Ascending aorta (tissue), 2 donors: ENCODE data around the gene ACKR4. TPM values are rescaled to one million over a fixed set of nuclear protein-coding genes. Genes with fewer than 3 reads are reported as not detected.
"Not testable (repeated sequence)": the region's sequence is repeated elsewhere in the genome, so short reads cannot be mapped to it uniquely, and the experiment has no call there.

ENCODE experiments used
- DNase-seq, 2 donors: peaks; one replicate each; pipeline ENCODE4 v3.0.0-alpha.2; 2019; ENCODE audit warnings: low spot score in 2 of 2
- H3K27ac ChIP-seq, 2 donors: fragments of 200-600 bp; sonication (generic); one replicate each; pipeline ENCODE4 v1.5.1; 2016 to 2017; ENCODE audit warnings: mild to moderate bottlenecking in 1 of 2
- H3K27me3 ChIP-seq: fragments of 200-600 bp; sonication (generic); one replicate; pipeline ENCODE4 v1.5.1; 2017
- H3K36me3 ChIP-seq, 2 donors: fragments of 200-600 bp; sonication (generic); one replicate each; pipeline ENCODE4 v1.5.1; 2016
- H3K4me1 ChIP-seq, 2 donors: fragments of 200-600 bp; sonication (generic); one replicate each; pipeline ENCODE4 v1.5.1; 2016 to 2017; ENCODE audit warnings: mild to moderate bottlenecking in 1 of 2
- H3K4me3 ChIP-seq, 2 donors: fragments of 200-600 bp; sonication (generic); one replicate each; pipeline ENCODE4 v1.5.1; 2016 to 2017; ENCODE audit warnings: mild to moderate bottlenecking in 1 of 2
- H3K9me3 ChIP-seq, 2 donors: fragments of 200-600 bp; sonication (generic); one replicate each; pipeline ENCODE4 v1.5.1; 2016
- intact Hi-C: fragments of 100-400 bp; cut with DNase I; formaldehyde crosslinking; loops from one replicate; pipeline ENCODE4 v1.15.1; 2023
- total RNA-seq: library from RNA; depleted of rRNA; stranded (reverse); fragments of >200 nt; gene quantifications from one replicate; pipeline ENCODE4 v1.1.0, GENCODE V29; 2016
- TF ChIP-seq, protein P1 (sequence below), 3 experiments: fragments of 200-600 bp in 2 of 3; fragments of 450-650 bp in 1 of 3; sonication (generic) in 2 of 3; IDR thresholded peaks; one replicate each; pipeline ENCODE4 v1.5.1; 2016 to 2019; ENCODE audit warnings: antibody characterized with exemption in 3 of 3, mild to moderate bottlenecking in 1 of 3, moderate library complexity in 1 of 3

ACKR4 gene
- total RNA-seq, 1 donor from 2014 or later, result 12.8 TPM

DNA sequence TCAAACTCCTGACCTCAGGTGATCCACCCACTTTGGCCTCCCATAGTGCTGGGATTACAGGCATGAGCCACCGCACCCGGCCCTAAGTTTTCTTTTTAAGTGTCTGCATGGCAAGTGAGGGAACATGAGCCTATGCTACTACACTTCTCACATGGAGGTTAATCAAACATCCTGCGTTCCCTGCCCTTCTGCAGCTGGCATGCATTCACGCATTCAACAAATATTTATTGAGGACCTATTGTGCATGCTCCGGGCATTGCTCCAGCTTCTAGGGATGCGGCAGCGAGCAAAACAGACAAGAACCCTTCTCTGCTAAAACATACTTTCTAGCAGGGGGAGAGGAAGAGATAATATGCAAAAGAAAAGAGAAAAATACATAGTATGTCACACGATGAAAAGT lies 42.6 kb upstream of the ACKR4 start:
- intact Hi-C loops, result no loop called here
- Histone ChIP-seq H3K36me3 (peaks cover 8 to 19% of the 10 kb centered on the region in 2 donors), H3K27me3 (no peaks in the 10 kb centered on the region), H3K27ac (no peak overlapping the region), H3K9me3 (no peaks in the 10 kb centered on the region), H3K4me1 (peaks cover 8 to 9% of the 10 kb centered on the region in 2 donors), H3K4me3 (no peak overlapping the region)
- DNase-seq, result no peak
- TF ChIP-seq, protein P1, sequence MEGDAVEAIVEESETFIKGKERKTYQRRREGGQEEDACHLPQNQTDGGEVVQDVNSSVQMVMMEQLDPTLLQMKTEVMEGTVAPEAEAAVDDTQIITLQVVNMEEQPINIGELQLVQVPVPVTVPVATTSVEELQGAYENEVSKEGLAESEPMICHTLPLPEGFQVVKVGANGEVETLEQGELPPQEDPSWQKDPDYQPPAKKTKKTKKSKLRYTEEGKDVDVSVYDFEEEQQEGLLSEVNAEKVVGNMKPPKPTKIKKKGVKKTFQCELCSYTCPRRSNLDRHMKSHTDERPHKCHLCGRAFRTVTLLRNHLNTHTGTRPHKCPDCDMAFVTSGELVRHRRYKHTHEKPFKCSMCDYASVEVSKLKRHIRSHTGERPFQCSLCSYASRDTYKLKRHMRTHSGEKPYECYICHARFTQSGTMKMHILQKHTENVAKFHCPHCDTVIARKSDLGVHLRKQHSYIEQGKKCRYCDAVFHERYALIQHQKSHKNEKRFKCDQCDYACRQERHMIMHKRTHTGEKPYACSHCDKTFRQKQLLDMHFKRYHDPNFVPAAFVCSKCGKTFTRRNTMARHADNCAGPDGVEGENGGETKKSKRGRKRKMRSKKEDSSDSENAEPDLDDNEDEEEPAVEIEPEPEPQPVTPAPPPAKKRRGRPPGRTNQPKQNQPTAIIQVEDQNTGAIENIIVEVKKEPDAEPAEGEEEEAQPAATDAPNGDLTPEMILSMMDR (IDR thresholded peaks at IDR 0.05), result no peak

DNA sequence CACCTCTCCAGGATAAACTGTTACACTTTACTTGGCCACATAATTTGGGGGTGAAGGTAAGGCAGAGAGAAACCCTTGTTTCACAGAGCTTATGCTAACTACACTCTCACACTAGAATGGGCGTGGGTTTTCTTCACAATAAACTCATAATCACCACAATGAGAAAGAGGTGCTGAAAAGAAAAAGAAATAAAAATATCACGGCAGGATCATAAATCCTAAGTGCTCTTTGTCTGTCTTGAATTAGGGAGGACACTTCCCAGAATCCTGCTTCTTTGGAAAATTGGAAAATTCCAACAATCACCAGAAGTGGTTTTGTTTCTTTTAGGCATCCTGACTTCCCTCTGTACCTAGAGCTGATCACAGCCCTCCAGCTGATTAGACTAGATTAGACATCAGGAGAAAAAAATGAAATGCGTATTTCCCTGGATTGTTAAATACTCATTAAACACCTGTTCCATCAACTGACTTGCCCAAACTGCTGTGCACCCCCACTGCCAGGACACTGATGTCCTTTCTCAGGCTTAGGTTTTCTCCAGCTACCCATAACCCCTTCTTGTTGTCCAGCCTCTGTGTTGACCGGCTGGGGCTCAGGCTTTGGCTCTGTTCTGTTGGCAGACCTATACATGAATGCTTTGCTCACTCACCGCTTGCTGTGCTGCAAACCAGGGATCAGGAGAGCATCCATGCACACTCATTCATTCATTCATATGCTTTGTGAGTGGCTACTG lies 41.6 kb upstream of the ACKR4 start:
- Histone ChIP-seq H3K4me1 (peaks cover 3 to 4% of the 10 kb centered on the region in 2 donors), H3K36me3 (peaks cover 8 to 22% of the 10 kb centered on the region in 2 donors), H3K27me3 (no peaks in the 10 kb centered on the region), H3K27ac (no peak overlapping the region), H3K4me3 (no peak overlapping the region), H3K9me3 (no peaks in the 10 kb centered on the region)
- TF ChIP-seq, protein P1 (IDR thresholded peaks at IDR 0.05), result no peak
- intact Hi-C loops, result no loop called here
- DNase-seq, result no peak

DNA sequence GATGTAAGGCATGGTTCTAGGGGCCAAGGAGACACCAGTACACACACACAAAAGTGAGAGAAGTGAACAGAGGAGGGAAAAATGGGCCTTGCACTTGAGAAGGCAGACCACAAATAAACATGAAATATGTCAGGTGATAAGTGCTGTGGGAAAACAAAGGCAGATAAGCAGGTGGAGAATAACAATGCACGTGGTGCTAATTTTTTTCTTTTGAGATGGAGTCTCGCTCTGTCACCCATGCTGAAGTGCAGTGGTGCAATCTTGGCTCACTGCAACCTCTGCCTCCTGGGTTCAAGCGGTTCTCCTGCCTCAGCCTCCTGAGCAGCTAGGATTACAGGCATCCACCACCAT lies 41.1 kb upstream of the ACKR4 start:
- H3K27ac ChIP-seq, H3K27me3 ChIP-seq, H3K4me3 ChIP-seq, intact Hi-C loops, DNase-seq, H3K9me3 ChIP-seq, H3K4me1 ChIP-seq: not testable (repeated sequence)
- peaks cover 8 to 27% of the 10 kb centered on the region in 2 donors for H3K36me3 ChIP-seq

DNA sequence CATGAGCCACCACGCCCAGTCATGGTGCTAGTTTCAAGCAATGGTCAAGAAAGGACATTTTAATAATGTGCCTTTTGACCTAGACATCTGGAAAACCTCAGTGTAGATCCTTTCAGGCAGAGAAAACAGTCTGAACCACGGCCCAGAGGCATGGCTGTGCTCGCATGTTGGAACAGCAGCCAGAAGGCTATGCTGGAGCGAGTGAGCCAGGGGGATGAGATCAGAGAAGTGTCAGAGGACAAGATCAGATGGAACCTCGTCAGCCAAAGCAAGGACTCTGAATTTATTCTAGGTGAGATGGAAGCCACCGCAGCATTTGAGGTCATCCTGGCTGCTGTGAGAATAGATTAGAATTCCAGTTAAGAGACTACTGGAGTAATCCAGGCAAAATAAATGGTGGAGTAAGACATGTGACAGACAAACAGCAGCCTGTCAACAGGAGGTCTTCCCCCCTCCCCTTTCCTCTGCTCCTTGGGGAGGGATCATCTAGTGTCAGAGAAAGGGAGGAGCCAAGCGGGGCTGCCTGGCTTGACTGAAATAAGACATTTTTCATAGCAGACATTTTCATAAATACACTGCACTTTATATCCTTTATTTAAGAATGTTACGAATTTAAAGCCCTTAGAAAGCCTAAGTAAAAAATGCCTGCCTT lies 40.4 kb upstream of the ACKR4 start:
- no peaks in the 10 kb centered on the region for H3K4me1 ChIP-seq
- no peak for DNase-seq
- TF ChIP-seq, protein P1 (IDR thresholded peaks at IDR 0.05), result no peak
- H3K9me3 ChIP-seq, result no peaks in the 10 kb centered on the region
- H3K27ac ChIP-seq, result no peak overlapping the region
- no peak overlapping the region for H3K4me3 ChIP-seq
- H3K27me3 ChIP-seq, result no peaks in the 10 kb centered on the region
- peaks cover 8 to 27% of the 10 kb centered on the region in 2 donors for H3K36me3 ChIP-seq
- intact Hi-C loops, result no loop called here

DNA sequence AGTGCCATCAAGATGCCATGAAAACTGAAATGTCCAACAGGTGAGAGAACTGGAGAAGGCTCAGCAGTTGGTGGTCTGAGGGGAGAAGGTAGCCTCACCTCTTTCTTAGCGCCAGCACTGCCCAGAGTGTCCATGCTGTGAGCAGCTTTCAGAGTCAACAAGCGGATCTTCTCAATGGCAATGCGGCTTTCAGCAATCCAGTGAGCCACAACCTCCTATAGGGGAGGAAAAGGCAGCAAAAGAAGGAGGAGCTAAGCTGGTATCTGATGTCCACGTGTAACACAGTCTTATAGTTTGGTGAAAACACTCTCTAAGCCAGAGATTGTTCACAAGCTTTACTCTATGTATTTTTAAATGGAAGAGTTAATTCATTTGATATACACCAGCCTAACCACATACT lies 36.1 kb upstream of the ACKR4 start:
- Histone ChIP-seq H3K27ac (no peak overlapping the region), H3K4me3 (no peak overlapping the region), H3K9me3 (no peaks in the 10 kb centered on the region), H3K4me1 (peaks cover 0 to 13% of the 10 kb centered on the region in 2 donors), H3K36me3 (peaks cover 8 to 27% of the 10 kb centered on the region in 2 donors), H3K27me3 (no peaks in the 10 kb centered on the region)
- intact Hi-C loops, result no loop called here
- DNase-seq, result no peak
- TF ChIP-seq, protein P1 (IDR thresholded peaks at IDR 0.05), result no peak

DNA sequence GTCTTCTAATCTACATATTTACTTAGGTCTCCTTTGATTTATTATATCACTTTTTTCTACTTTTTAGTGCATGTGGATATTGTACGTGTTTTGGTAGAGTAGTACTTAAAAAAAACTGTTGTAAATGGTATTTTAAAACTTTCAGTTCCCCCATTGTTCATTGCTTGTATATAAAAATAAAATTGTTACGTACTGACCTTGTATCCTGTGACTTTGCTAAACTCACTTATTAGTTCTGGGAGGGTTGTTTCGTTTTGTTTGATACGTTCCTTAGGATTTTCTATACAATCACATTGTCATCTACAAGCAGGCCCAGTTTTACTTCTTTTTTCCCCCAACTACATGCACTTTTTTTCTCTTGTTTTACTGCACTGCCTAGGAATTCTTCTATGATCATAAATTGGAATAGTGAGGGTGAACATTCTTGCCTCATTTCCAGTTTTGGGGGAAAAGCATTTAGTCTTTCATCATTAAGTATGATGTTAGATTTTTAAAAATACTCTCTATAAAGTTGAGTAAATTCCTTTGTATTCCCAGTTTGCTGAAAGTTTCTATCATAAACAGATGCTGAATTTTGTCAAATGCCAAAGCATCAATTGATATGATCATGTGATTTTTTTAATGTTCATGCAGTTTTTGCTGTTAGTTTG lies 33.5 kb upstream of the ACKR4 start:
- Histone ChIP-seq H3K36me3 (peaks cover 6 to 13% of the 10 kb centered on the region in 2 donors), H3K27me3 (no peaks in the 10 kb centered on the region), H3K27ac (peak overlapping the region; percentile 63 to 74), H3K4me1 (peaks cover 0 to 13% of the 10 kb centered on the region in 2 donors), H3K4me3 (no peak overlapping the region), H3K9me3 (no peaks in the 10 kb centered on the region)
- intact Hi-C loops, result no loop called here
- no peak for DNase-seq
- TF ChIP-seq, protein P1 (IDR thresholded peaks at IDR 0.05), result no peak
